Activated CD4-positive, alpha-beta T cell treated with anti-CD3 and anti-CD28 coated beads for 4 hours (primary cell): ENCODE results near the gene ECE1.
"Not testable (repeated sequence)": the region's sequence is repeated elsewhere in the genome, so short reads cannot be mapped to it uniquely, and the experiment has no call there.

Source experiments
- DNase-seq, 2 donors: peaks; one replicate each; pipeline ENCODE4 v3.0.0-alpha.2; 2020

The ECE1 gene

DNA sequence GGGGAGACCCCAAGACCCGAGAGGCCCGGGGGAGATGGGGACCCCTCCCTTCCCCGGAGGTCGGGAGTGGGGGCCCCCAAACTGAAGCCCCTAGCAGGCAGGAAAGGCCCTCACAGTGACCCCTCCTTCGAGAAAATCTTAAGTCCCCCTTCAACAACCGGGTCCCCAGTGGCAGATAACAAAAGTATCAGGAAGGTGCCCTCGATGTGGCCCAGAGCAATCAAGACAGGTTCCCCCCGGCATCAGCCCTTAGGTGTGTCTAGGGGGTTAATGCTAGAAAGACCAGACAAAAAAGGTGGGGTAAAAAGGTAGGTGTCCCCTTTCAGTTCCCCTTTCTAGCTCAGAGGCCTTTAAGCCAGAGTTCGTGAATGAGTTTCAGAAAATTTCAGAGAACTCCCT lies 282 bp upstream of the ECE1 start:
- peak in 1 of 2 donors; percentile 30 for DNase-seq

DNA sequence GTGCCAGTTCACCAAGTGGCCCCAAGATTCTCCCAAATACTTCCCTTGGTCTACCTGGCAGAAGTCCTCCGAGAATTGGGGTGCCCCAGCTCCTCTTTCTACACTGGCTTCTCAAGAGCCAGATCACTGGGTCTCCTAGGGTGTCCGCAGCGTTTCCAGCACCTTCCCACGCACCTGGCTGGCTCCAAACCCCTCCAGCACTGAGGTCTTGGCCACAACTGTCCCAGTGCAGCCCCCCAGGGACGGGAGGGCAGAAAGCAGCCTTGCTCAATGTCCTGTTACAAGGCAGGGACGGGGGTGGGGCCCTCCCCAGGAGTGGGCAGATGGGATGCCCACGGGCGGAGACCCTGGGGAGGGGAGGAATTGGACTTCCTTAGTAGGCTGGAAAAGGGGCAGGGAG lies 1.1 kb downstream of the ECE1 start:
- DNase-seq = no peak

GRCh38 chr1:21287905-21288514 lies 2.3 kb downstream of the ECE1 start:
- DNase-seq = no peak

GRCh38 chr1:21285386-21285785 lies 4.9 kb downstream of the ECE1 start:
- not testable (repeated sequence) for DNase-seq

DNA sequence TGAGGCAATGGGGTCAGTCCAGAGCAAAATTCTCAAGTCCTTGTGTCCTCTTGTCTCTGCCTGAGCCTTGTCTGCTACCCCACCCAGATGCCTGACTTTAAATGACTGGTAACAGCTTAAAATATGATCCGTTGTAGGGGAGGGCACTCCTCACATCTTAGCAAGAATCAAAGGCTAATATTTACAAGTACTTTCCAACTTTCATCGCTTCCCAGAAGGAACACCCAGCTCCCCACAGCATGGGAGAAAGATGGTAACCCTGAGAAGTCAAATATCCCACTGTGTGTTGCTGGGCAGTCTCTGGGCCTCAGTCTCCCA lies 5.2 kb downstream of the ECE1 start:
- no peak for DNase-seq

DNA sequence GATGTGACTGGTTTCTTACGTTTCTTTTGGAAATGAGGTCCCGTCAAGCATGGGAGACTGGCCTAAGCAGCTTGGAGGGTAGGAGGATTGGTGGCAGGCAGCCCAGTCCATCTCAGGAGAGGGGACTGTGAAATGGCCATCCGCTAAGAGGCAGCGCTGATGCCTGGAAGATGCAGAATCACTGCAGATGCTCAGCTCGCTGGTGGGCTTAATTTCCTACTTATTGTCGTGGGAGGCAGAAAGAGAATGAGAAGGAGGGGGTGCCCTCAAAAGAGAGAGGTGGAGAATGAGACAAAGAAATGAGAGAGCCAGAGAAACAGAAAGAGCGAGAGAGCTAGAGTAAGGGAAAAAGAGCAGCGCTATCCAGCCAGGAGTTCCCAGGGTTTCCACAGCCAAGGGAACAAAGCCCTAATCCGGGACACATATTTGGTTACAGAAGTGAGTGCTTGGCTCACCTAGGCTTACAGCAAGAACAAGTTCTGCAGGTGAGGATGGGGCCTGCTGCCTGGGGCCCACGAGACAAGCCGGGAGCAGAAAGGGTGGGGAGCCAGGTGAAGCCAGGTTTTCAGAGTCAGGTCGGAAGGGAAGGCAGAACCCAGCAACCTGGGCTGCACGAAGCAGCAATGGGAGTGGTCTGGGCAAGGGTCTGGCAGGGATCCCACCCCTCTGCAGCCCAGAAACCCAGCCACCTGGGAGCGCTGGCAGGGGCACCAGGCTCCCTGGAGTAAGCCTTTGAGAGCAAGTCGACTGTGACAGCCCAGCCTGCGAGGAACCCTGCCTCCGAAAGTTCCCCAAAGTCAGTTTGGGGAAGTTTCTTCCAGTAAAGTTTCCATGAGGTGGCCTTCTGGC lies 5.8 kb downstream of the ECE1 start:
- no peak for DNase-seq

DNA sequence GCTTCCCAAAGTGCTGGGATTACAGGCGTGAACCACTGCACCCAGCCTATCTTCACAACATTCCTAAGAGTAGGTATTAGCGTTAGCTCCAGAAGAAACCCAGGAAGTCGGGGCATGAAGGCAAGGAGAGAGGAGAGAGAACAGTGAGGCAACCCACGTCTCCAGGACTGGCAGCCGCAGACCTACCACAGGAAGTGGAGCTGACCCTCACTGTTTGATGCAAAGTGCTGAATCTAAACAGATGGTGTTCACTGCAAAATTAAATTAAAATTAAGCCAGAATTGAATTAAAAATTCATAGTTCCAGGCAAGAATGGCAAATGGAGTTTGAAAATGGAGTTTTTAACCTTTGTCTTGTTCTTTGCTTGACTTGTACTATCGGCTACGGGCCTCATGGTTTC lies 6.7 kb downstream of the ECE1 start:
- no peak for DNase-seq

- DNase-seq = not testable (repeated sequence)
Measured at GRCh38 chr1:21282020-21282419, 8.2 kb downstream of the ECE1 start.

GRCh38 chr1:21280482-21280881 lies 9.8 kb downstream of the ECE1 start:
- DNase-seq = no peak

- DNase-seq = no peak
Measured at GRCh38 chr1:21280011-21280471, 10.2 kb downstream of the ECE1 start.

GRCh38 chr1:21278860-21279845 lies 11.1 kb downstream of the ECE1 start:
- no peak for DNase-seq

GRCh38 chr1:21278208-21278859 lies 11.9 kb downstream of the ECE1 start:
- DNase-seq = no peak

DNA sequence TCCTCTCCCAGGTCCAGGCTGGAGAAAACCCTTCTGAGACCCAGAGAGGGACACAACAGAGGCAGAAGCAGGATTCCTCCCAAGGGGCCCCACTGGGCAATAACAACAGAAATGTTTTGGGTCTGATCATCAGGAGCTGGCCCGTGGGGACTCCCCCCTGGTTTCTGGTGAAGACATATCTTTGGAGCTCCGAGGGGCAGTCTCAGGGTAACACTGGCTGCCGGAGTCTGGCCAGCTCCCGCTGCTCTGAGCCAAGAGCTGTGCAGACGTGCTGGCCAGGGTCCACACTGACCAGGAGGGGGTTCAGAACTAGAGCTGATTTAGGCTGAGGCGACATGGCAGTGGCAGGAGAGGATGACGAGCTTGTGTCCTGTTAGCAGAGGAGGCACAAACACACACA lies 13.1 kb downstream of the ECE1 start:
- DNase-seq = no peak

- DNase-seq = no peak
Measured at GRCh38 chr1:21272540-21272939, 17.7 kb downstream of the ECE1 start.

DNA sequence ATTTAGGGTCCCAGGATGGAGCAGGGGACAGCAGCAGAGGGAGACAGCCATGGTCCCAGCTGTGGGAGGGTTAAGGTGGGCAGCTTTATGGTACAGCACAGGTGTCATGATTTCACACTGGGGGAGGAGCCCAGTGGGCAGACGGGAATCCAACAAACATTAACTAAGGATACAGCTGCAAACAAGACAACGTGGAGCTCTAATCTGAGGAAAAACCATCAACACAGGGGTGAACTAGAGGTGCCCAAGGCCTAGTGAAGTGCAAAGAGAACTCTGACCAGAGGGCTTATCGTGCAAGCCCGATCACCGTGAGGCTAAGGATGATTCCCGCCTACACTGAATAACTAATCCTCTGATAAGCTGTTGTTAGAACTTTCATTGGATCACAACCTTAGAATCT lies 18.7 kb downstream of the ECE1 start:
- DNase-seq = no peak

- DNase-seq = peak; percentile 75 to 87
Measured at GRCh38 chr1:21270086-21270689, 20.1 kb downstream of the ECE1 start.

GRCh38 chr1:21269461-21270085 lies 20.7 kb downstream of the ECE1 start:
- DNase-seq = no peak

DNA sequence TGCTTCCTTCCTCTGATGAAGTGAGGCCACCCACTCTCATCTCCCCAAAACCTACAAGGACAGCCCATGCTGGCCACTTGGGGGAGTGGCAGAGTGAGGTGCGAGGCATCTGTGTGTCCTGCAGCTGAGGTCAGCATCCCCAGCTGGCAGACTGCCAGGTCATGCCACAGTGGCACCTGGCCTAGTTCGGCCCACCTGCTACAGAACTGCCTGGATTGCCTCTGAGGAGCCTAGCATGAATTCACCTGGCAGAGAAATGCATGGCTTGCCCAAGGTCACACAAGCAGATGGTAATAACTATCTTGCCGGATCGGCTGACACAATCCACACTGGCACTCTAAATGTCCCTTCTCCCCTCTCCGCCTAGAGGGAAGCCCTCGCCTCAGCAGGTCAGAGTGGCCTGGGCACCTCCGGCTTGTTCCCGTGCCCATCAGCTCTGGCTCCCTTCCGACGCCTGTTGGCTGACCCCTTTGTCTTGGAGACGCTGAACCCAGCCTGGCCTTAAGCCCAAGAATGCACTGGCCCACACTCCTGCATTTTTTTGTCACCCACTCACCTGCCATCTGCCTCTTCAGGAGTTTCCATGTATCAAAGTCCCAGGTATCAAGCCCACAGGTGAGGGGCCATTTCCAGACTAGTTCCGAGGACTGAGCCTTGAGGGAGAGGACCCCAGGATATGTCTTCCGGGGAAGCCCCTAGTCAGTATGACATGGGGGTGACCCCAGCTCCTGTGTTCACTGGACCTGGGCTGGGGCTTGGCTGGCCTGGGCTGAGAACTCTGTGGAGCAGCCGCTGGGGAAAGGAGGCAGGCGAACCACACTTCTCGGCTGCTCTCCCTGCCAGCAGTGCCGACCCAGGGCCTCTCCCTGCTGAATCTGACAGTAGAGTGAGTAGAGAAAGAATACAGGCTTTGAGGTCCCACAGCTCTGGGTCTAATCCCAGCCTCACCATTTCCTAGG lies 21.7 kb downstream of the ECE1 start:
- DNase-seq = no peak

- DNase-seq = no peak
Measured at GRCh38 chr1:21267191-21268077, 22.8 kb downstream of the ECE1 start.
